Raji (cell line): ENCODE results near the gene PRKCE.

Experiments used
- POLR2A ChIP-seq: IDR thresholded peaks from 2 replicates; pipeline ENCODE4 v1.6.1; 2011; ENCODE audit warnings: low read depth, low read length, control low read depth; ENCODE audit not compliant: insufficient read depth

The PRKCE gene

GRCh38 chr2:45839508-45840251, 188.2 kb downstream of the PRKCE start:
- TF ChIP-seq POLR2A: no peak

- no peak for TF ChIP-seq POLR2A
These were observed 189.0 kb downstream of the PRKCE start for GRCh38 chr2:45840481-45840880.

GRCh38 chr2:45841752-45842407, 190.4 kb downstream of the PRKCE start:
- TF ChIP-seq POLR2A: no peak

GRCh38 chr2:45843136-45843535, 191.7 kb downstream of the PRKCE start:
- no peak for TF ChIP-seq POLR2A

GRCh38 chr2:45844796-45845457, 193.5 kb downstream of the PRKCE start:
- TF ChIP-seq POLR2A: no peak

GRCh38 chr2:45845566-45845965, 194.1 kb downstream of the PRKCE start:
- no peak for TF ChIP-seq POLR2A

GRCh38 chr2:45849491-45850283, 198.2 kb downstream of the PRKCE start:
- TF ChIP-seq POLR2A: no peak

GRCh38 chr2:45850558-45850957, 199.1 kb downstream of the PRKCE start:
- TF ChIP-seq POLR2A: no peak

GRCh38 chr2:45851111-45851510, 199.6 kb downstream of the PRKCE start:
- TF ChIP-seq POLR2A: no peak

- TF ChIP-seq POLR2A: no peak
These were observed 200.3 kb downstream of the PRKCE start for GRCh38 chr2:45851576-45852304.

- no peak for TF ChIP-seq POLR2A
These were observed 201.1 kb downstream of the PRKCE start for GRCh38 chr2:45852450-45853150.

GRCh38 chr2:45855374-45855773, 203.9 kb downstream of the PRKCE start:
- no peak for TF ChIP-seq POLR2A

GRCh38 chr2:45856391-45857274, 205.2 kb downstream of the PRKCE start:
- no peak for TF ChIP-seq POLR2A
